Activated B cell treated with CpG ODN at 0.5 μM for 24 hours (primary cell): ENCODE results near the gene GPM6B. TPM values are rescaled to one million over a fixed set of nuclear protein-coding genes. Genes with fewer than 3 reads are reported as not detected.
"Not testable (repeated sequence)": the region's sequence is repeated elsewhere in the genome, so short reads cannot be mapped to it uniquely, and the experiment has no call there.

ENCODE experiments used
- ATAC-seq: fragments of 200-7000 bp; cut with Tn5 transposase; one replicate; pipeline ENCODE4 v1.10.0; 2021; ENCODE audit warnings: low read depth, mild to moderate bottlenecking, moderate library complexity
- CTCF ChIA-PET: fragments of 350-600 bp; sonication (Branson Sonifier 250); formaldehyde crosslinking; loops from one replicate; lab custom pipeline; 2021; ENCODE audit warnings: antibody characterized with exemption; lab: Charles Lee
- POLR2A ChIA-PET: fragments of 350-600 bp; sonication (Branson Sonifier 250); formaldehyde crosslinking; loops from one replicate; lab custom pipeline; 2021; ENCODE audit warnings: antibody characterized with exemption; lab: Charles Lee
- DNase-seq: peaks from one replicate; pipeline ENCODE4 v3.0.0; 2022
- H3K27ac Mint-ChIP-seq: one replicate; pipeline ENCODE4 v1.8.0; 2020; ENCODE audit warnings: mixed read lengths
- H3K27me3 Mint-ChIP-seq: one replicate; pipeline ENCODE4 v1.8.0; 2021; ENCODE audit warnings: mixed read lengths
- H3K36me3 Mint-ChIP-seq: one replicate; pipeline ENCODE4 v1.8.0; 2021; ENCODE audit warnings: low read depth, mixed read lengths
- H3K4me1 Mint-ChIP-seq: one replicate; pipeline ENCODE4 v1.8.0; 2021; ENCODE audit warnings: mixed read lengths
- H3K4me3 Mint-ChIP-seq: one replicate; pipeline ENCODE4 v1.8.0; 2020; ENCODE audit warnings: mild to moderate bottlenecking, mixed read lengths
- H3K9me3 Mint-ChIP-seq: one replicate; pipeline ENCODE4 v1.8.0; 2020; ENCODE audit warnings: mixed read lengths
- CTCF ChIP-seq: fragments of 200-600 bp; IDR thresholded peaks from one replicate; pipeline ENCODE4 v1.8.0; 2022; ENCODE audit warnings: antibody characterized with exemption, mild to moderate bottlenecking
- intact Hi-C: fragments of 100-400 bp; cut with micrococcal nuclease; formaldehyde crosslinking; loops from one replicate; pipeline ENCODE4 v1.15.1; 2024
- total RNA-seq: library from RNA; stranded (reverse); gene quantifications from 2 replicates; pipeline ENCODE4 v1.2.3, GENCODE V29; 2022

The GPM6B gene
- total RNA-seq, 1 donor from 2014 or later, result not detected

GRCh38 chrX:13732246-13733067 lies 84.4 kb downstream of the GPM6B start:
- TF ChIP-seq CTCF, result no peak
- POLR2A ChIA-PET, result interaction anchor here (0.5 to 1.4 kb wide), 4 partner anchors 30 to 79 kb away, joined by 3 to 8 read pairs (median 4); partner anchors contain the start of gene TCEANC
- Mint-ChIP-seq H3K36me3 (peaks cover 36% of the 10 kb centered on the region), H3K4me3 (peak overlapping the region; percentile 12), H3K27me3 (no peaks in the 10 kb centered on the region), H3K9me3 (no peaks in the 10 kb centered on the region), H3K27ac (peak overlapping the region; percentile 92), H3K4me1 (peaks cover 75% of the 10 kb centered on the region)
- no peak for DNase-seq
- CTCF ChIA-PET, result no interaction called here
- no peak for ATAC-seq
- intact Hi-C loops, result loop anchor here (5.0 kb wide), 1 partner anchor 775 kb away; no protein-coding TSS in a partner anchor

GRCh38 chrX:13730523-13730922 lies 86.4 kb downstream of the GPM6B start:
- intact Hi-C loops, result loop anchor here (5.0 kb wide), 1 partner anchor 773 kb away; no protein-coding TSS in a partner anchor
- H3K4me3 Mint-ChIP-seq, CTCF ChIA-PET, DNase-seq, H3K27ac Mint-ChIP-seq, ATAC-seq, H3K9me3 Mint-ChIP-seq, H3K27me3 Mint-ChIP-seq, POLR2A ChIA-PET: not testable (repeated sequence)
- Mint-ChIP-seq H3K4me1 (peaks cover 68% of the 10 kb centered on the region), H3K36me3 (peaks cover 35% of the 10 kb centered on the region)

- ATAC-seq, intact Hi-C loops, H3K27me3 Mint-ChIP-seq, H3K9me3 Mint-ChIP-seq, DNase-seq, H3K27ac Mint-ChIP-seq, CTCF ChIA-PET, H3K4me3 Mint-ChIP-seq: not testable (repeated sequence)
- POLR2A ChIA-PET, result interaction anchor here (1.2 kb wide), 1 partner anchor 11 kb away, joined by 3 read pairs; no protein-coding TSS in a partner anchor
- H3K4me1 Mint-ChIP-seq, result peaks cover 58% of the 10 kb centered on the region
- peaks cover 37% of the 10 kb centered on the region for H3K36me3 Mint-ChIP-seq
These were observed 90.3 kb downstream of the GPM6B start for GRCh38 chrX:13726583-13726982.

GRCh38 chrX:13724878-13725277 lies 92.0 kb downstream of the GPM6B start:
- H3K4me1 Mint-ChIP-seq, result peaks cover 41% of the 10 kb centered on the region
- ATAC-seq, H3K9me3 Mint-ChIP-seq, H3K27ac Mint-ChIP-seq, H3K27me3 Mint-ChIP-seq, DNase-seq, intact Hi-C loops, CTCF ChIA-PET, H3K4me3 Mint-ChIP-seq: not testable (repeated sequence)
- POLR2A ChIA-PET, result interaction anchor here (3.3 kb wide), 1 partner anchor 10 kb away, joined by 25 read pairs; the partner anchor contains the start of genes OFD1 and TRAPPC2
- H3K36me3 Mint-ChIP-seq, result peaks cover 39% of the 10 kb centered on the region

DNA sequence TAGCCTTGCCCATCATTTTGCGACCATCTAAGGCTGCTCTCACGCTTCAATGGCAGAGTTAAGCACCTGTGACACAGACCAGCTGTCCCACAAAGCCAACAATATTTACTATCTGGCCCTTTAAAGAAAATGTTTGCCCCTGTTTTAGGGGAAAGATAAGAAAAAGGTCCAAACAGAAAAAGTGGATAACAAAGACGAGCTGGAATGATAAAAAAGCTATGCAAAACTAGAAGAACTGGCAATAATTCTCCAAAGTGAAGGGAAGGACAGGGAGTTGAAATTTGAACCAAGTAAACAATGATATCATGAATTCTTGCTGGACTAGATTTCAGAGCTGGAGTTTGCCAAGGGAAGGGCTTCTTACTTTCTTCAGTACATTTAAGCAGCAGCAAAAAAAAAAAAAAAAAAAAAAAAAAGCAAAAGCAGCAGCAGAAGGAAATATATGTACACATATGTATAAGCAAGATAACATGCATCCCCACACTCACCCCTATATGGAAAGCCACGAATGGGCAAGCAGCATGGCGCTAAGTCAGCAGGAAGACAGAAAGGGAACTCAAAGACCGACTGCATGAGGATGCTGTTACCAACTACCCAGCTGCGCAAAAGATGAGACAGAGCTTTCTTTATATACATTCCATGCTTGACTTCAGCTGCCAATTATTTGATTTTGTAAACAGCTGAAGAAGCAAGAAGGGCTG lies 94.9 kb downstream of the GPM6B start:
- Mint-ChIP-seq H3K27ac (peak overlapping the region; percentile 41), H3K9me3 (no peaks in the 10 kb centered on the region), H3K4me1 (peaks cover 21% of the 10 kb centered on the region), H3K27me3 (no peaks in the 10 kb centered on the region), H3K4me3 (no peak overlapping the region), H3K36me3 (peaks cover 40% of the 10 kb centered on the region)
- intact Hi-C loops, result no loop called here
- TF ChIP-seq CTCF, result no peak
- ChIA-PET CTCF (no interaction called here), POLR2A (interaction anchor here (0.6 to 3.3 kb wide), 5 partner anchors 13 to 189 kb away, joined by 3 to 25 read pairs (median 10); partner anchors contain the start of genes OFD1, RAB9A and TRAPPC2)
- ATAC-seq (peak; percentile 14), DNase-seq (no peak)

GRCh38 chrX:13721371-13721770 lies 95.5 kb downstream of the GPM6B start:
- DNase-seq (no peak), ATAC-seq (no peak)
- Mint-ChIP-seq H3K27ac (no peak overlapping the region), H3K27me3 (no peaks in the 10 kb centered on the region), H3K9me3 (no peaks in the 10 kb centered on the region), H3K4me1 (peaks cover 23% of the 10 kb centered on the region), H3K36me3 (peaks cover 39% of the 10 kb centered on the region), H3K4me3 (no peak overlapping the region)
- TF ChIP-seq CTCF, result no peak
- intact Hi-C loops, result no loop called here
- ChIA-PET POLR2A (interaction anchor here (0.6 to 3.3 kb wide), 3 partner anchors 13 to 188 kb away, joined by 10 to 25 read pairs (median 12); partner anchors contain the start of genes OFD1 and TRAPPC2), CTCF (no interaction called here)

Other genes with a start within 250 kb of the GPM6B start
- gene EGFL6, start 247.5 kb downstream of the GPM6B start, total RNA-seq, result not detected in 2 replicates
- gene TCEANC, start 164.0 kb downstream of the GPM6B start, total RNA-seq, result 5.1 and 5.9 TPM in 2 replicates
- gene RAB9A, start 128.0 kb downstream of the GPM6B start, total RNA-seq, result 26.1 and 27.7 TPM in 2 replicates
- 24.7 and 26.7 TPM in 2 replicates for gene TRAPPC2, start 82.5 kb downstream of the GPM6B start, total RNA-seq
- gene OFD1, start 82.3 kb downstream of the GPM6B start, total RNA-seq, result 57.3 and 61.4 TPM in 2 replicates
- gene GEMIN8, start 212.8 kb upstream of the GPM6B start, total RNA-seq, result 19.3 and 19.9 TPM in 2 replicates